GM19452 (cell line): ENCODE data around the gene ELMO1.
A peak's percentile ranks its signal among the peaks of the same experiment; 100 is the strongest.

Experiments used
- ATAC-seq: cut with Tn5 transposase; IDR thresholded peaks from one replicate; pipeline ENCODE4 v1.9.1; 2021; ENCODE audit not compliant: unreplicated experiment

ELMO1 gene

GRCh38 chr7:36966636-36967035 is 482.0 kb downstream of the ELMO1 start:
- ATAC-seq: no peak

DNA sequence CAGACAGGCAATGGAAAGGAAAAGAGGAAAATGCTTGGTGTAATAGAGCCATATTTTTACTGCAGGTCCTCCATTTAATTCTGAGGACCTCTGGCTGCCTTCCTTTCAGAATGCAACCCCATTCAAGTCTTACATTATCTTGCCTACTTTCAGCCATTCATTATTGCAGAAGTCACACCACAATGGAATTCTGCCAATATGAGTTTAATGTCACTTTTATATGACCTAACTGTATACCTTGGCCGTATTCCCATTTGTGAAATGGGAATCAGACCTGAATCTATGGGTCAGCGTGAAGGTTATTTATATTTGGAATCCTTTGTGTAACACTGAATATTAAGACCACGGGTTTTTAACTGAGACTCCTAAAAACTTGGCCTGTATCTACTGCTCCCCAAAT is 482.6 kb downstream of the ELMO1 start:
- no peak for ATAC-seq

- ATAC-seq: no peak
These were observed 483.0 kb downstream of the ELMO1 start for GRCh38 chr7:36965625-36966024.

DNA sequence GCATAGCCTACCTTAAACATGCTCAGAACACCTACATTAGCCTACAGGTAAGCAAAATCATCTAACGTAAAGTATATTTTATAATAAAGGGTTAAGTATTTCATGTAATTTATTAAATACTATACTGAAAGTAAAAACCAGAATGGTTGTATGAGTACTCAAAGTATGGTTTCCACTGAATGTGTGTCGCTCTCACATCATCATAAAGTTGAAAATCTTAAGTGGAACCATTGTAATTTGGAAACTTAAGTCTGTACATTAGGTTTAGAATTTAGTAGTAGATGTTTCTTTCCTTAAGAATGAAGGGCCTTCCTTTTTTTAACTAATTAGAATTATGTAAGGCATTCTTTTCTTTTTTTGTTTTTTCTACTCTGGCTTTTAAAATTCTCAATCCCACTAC is 484.4 kb downstream of the ELMO1 start:
- no peak for ATAC-seq

DNA sequence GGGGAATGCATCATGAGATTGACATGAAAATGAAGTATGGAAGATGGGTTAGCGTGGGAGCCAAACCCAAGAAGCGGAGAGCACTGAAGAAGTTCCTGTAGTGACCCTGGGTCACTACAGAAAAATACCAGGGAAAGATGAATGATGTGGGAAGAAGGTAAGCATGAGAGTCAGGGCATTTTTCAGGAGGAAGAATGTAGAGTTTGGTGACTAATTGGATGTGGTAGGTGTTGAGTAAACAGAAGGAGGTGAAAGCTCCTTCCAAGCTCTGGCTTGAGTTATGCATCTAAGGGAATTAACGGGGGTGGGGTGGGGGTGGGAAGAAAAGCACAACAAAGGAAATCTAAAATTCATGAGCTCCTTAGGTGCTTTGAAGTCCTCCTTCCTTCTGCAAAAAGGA is 486.3 kb downstream of the ELMO1 start:
- ATAC-seq: no peak

DNA sequence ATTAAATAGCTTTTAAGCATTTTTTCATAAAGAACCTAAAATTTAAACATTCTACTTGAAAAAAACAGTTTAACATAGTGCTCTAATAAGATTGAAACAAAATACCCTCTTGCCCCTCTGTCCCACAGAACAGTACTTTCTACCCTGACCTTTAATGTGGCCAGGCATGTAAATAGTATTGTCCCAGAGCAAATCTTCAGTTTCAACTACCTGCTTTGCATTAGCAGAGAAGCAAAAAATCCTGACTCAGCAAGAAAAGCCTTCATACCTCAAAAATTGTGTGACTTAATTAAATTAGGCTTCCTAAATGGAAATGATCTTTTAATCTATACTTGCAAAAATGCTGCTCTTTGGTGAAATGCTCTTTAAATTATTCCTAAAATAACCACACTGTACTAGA is 487.0 kb downstream of the ELMO1 start:
- ATAC-seq: no peak

GRCh38 chr7:36961097-36961496 is 487.6 kb downstream of the ELMO1 start:
- ATAC-seq: no peak

- ATAC-seq: no peak
These were observed 488.6 kb downstream of the ELMO1 start for GRCh38 chr7:36960105-36960504.

GRCh38 chr7:36958111-36958733 is 490.4 kb downstream of the ELMO1 start:
- ATAC-seq: no peak

DNA sequence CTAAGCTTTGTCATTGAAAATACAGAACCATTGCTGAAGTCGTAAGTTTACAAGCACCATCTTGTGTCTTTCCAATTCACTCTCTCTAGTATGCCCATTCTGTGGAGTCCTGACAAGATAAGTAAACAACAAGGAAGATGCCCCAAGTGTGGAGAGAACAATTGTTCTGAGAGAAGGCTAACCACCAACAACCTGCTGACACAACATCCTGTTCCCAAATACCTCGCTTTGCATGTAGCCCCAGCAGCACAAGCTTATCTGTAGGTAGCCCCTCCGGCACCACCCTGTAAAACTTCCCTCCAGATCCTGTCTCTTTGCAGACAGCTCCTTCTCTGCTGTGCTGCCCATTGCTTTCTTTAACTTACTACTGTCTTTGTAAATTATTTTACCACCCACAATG is 491.0 kb downstream of the ELMO1 start:
- no peak for ATAC-seq

GRCh38 chr7:36956814-36957213 is 491.9 kb downstream of the ELMO1 start:
- ATAC-seq: no peak

GRCh38 chr7:36955456-36956129 is 493.1 kb downstream of the ELMO1 start:
- no peak for ATAC-seq

DNA sequence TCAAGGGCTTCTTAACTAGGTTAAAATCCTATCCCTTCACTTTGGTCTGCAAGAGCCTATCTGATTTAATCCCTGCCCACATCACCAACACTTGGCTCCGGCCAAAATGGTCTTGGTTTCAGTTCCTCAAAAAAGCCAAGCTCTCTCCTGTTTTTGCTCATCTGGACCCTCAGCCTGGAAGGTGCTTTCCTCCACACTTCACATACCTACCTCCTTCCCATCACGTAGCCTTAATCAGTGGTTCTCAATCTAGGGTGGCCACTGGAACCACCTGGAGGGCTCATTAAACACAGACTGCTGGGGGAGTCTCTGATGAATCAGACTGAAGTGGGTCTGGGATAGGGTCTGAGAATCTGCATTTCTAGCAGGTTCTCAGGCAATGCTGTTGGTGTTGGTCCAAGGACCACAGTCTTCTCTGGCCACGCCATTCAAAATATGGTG is 497.4 kb downstream of the ELMO1 start:
- peak; percentile 98 for ATAC-seq

GRCh38 chr7:36949711-36950600 is 498.7 kb downstream of the ELMO1 start:
- no peak for ATAC-seq

GRCh38 chr7:36946401-36946739 is 502.3 kb downstream of the ELMO1 start:
- no peak for ATAC-seq

DNA sequence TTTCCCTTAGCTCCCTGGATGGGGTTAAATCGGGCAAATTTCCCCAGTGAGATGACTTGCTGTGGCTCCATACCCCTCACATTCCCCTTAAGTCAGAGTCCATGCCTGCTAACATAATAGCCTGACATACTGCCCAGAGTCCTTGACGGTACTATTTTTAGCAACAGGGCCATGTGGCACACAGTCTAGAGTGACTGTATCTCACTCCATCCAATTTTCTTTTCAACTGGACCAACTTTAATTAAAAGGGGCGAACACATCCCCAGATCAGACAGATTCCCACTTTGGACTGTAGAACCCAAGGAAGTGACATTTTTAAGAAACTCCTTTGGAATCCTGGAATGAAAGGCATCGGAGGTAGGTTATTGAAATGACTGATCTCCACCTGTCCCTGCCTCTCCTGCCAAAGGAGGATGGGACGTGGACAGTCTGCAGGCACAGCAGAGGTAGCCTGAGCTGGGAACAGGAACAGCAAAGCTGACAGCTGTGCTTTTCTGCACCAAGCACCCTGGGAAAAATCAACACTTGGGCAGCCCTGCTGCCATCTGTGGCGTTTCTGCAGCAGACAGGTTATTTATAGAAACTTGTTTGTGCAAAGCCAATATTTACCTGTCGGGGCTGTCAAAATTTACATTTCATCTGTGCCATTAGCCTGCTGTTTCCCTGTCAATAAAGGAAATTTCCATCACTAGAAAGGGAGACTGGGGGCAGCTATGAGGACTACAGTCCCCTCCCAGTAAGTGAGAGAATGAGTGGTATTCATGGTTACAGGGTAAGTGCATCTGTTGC is 502.9 kb downstream of the ELMO1 start:
- ATAC-seq: no peak

DNA sequence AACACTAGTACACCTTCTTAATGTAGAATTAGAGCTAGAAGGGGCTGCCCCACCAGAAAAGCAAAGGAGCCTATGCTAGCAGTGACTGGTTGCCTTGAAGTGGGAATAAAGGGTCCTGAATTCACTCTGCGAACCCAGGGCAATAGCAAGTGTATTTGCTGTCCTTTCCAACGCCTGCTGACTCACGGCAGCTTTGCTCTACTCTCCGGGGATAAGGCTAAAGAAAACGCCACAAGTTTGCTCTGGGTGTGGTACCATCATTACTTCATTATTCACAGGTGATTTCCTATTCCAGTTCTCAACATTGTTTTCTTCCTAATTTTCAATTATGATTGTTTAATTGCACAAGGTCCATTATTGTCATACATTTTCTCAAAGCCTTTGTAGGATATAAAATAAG is 503.8 kb downstream of the ELMO1 start:
- ATAC-seq: no peak

DNA sequence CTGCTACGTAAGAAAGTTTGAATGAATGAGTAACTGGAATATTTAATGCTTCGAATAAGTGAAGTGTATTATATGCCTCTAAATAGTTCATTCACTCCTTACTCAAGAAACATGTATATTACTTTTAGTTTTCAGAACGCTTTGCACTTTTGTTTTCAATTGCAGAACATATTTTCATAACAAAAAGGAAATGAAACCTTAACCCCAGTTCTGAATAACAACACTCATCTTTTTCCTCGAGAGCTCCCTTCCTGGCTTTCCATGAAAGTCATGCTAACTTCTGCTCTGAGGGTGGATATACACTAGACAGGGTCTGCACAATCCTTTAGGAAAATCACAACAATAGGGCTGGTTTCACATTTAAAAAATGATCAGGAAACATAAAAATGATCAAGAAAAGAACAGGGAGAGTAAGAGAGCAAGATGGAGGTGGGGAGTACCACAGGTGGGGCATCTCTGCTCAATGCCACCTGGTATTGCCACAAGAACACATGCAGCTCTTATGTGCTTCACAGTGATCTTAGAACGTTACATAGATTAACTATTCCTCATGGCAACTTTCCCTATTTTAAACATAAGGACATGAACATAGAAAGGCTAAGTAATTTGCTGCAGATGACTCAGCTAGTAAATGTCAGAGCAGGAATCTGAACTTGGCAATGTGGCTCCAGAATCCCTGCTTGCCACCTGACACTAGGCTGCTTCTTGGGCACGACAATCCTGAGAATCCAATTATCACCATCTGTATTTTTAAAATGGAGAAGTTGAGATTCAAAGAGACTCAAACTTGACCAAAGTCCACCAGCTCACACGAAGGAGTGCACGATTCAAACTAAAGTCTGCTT is 504.9 kb downstream of the ELMO1 start:
- peak; percentile 61 for ATAC-seq

- no peak for ATAC-seq
These were observed 505.7 kb downstream of the ELMO1 start for GRCh38 chr7:36942955-36943354.

DNA sequence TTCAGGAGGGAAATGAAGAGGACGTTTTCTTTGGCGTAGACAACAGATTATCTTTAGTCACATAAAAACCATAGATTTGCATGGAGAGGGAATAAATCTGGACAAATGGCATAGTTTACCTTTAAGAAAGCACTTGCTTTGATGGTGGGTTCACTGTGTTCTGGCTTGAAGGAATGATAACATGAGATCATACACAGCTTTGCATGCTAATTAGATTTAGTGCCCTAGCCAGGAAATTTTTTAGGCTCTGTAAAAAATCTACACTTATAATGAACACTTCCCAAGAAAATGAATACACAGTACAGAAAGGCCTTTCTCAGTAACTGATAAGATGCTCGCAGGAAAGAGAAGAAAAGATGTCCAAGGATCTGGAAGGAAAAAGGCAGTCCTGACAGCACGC is 506.1 kb downstream of the ELMO1 start:
- no peak for ATAC-seq
